Measurements from ENCODE around the gene OR2F2.

DNA sequence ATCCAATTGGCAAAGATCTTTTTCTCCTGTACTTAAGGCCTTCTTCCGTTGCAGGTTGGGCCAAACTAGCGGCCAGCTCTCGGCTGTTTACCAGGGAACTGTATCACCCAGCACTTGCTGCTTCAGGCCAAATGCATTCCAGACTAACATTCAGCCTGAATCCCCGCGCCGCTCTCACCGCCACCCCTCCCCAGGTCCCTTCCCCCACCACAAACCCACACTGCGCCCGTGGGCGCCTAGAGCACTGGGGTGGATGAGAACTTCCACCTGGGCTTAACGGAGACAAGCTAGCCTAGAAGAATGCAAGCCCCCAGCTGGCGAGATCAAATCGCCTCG, 33.7 kb upstream of the OR2F2 start:
- TF ChIP-seq, protein P1, sequence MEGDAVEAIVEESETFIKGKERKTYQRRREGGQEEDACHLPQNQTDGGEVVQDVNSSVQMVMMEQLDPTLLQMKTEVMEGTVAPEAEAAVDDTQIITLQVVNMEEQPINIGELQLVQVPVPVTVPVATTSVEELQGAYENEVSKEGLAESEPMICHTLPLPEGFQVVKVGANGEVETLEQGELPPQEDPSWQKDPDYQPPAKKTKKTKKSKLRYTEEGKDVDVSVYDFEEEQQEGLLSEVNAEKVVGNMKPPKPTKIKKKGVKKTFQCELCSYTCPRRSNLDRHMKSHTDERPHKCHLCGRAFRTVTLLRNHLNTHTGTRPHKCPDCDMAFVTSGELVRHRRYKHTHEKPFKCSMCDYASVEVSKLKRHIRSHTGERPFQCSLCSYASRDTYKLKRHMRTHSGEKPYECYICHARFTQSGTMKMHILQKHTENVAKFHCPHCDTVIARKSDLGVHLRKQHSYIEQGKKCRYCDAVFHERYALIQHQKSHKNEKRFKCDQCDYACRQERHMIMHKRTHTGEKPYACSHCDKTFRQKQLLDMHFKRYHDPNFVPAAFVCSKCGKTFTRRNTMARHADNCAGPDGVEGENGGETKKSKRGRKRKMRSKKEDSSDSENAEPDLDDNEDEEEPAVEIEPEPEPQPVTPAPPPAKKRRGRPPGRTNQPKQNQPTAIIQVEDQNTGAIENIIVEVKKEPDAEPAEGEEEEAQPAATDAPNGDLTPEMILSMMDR (IDR thresholded peaks at IDR 0.05), result no peak
- peak in 1 of 2 donors; percentile 2 for TF ChIP-seq POLR2A (IDR thresholded peaks at IDR 0.05)
